Measurements from ENCODE around the gene GLT1D1. TPM values are rescaled to one million over a fixed set of nuclear protein-coding genes. Genes with fewer than 3 reads are reported as not detected.

GLT1D1 gene
- total RNA-seq, 1 experiment from 2014 or later, result not detected

DNA sequence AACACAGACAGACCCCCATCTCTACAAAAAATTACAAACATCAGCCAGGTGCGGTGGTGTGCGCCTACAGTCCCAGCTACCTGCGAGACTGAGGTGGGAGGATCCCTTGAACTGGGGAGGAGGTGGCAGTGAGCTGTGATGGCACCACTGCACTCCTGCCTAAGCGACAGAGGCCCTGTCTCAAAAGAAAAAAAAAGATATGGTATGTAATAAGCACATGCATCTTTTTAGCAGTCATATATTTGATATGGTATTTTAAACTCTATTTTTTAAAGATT, 36.7 kb upstream of the GLT1D1 start:
- Histone ChIP-seq H3K9me3 (ENCODE audit: control insufficient read depth in 1 of 2, insufficient read depth in 1 of 2, low read depth in 1 of 2, low read length in 2 of 2) (no peaks in the 10 kb centered on the region), H3K4me1 (ENCODE audit: control insufficient read depth in 1 of 2, insufficient read depth in 2 of 2, low read length in 2 of 2) (no peaks in the 10 kb centered on the region), H3K4me3 (replicated peaks in 1 of 2; ENCODE audit: low read depth in 1 of 2, low read length in 2 of 2) (no peak overlapping the region), H4K20me1 (ENCODE audit: insufficient read depth) (no peaks in the 10 kb centered on the region), H3K27ac (ENCODE audit: low read depth, low read length) (no peak overlapping the region), H3K27me3 (ENCODE audit: insufficient read depth, low read length) (no peaks in the 10 kb centered on the region), H3K9ac (ENCODE audit: low read length) (no peak overlapping the region), H3K4me2 (ENCODE audit: low read length) (no peak overlapping the region), H3K9me2 (ENCODE audit: insufficient read depth) (no peaks in the 10 kb centered on the region), H2AFZ (ENCODE audit: low read depth, low read length, poor library complexity, severe bottlenecking) (no peak overlapping the region), H3K79me2 (ENCODE audit: insufficient read depth, low read length) (peaks cover 100% of the 10 kb centered on the region), H3K36me3 (ENCODE audit: control insufficient read depth in 1 of 2, insufficient read depth in 2 of 2, low read length in 2 of 2) (peaks cover 5 to 14% of the 10 kb centered on the region in 2 experiments; a peak in 2 of 4 replicates)
- TF ChIP-seq, protein P1, sequence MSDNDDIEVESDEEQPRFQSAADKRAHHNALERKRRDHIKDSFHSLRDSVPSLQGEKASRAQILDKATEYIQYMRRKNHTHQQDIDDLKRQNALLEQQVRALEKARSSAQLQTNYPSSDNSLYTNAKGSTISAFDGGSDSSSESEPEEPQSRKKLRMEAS (IDR thresholded peaks at IDR 0.05), result no peak
- TF ChIP-seq RAD21 (IDR thresholded peaks at IDR 0.05; ENCODE audit: low read depth) (no peak), POLR2A (IDR thresholded peaks at IDR 0.05; ENCODE audit: borderline replicate concordance, extremely low read depth, insufficient read depth, insufficient read length) (no peak), TCF7L2 (IDR thresholded peaks at IDR 0.05; ENCODE audit: borderline replicate concordance, extremely low read depth, insufficient read depth, insufficient read length) (no peak), EGR1 (IDR thresholded peaks at IDR 0.05; ENCODE audit: low read depth) (no peak), JUND (IDR thresholded peaks at IDR 0.05) (no peak), CEBPB (IDR thresholded peaks at IDR 0.05; ENCODE audit: low read depth) (no peak), ZNF274 (IDR thresholded peaks at IDR 0.05; ENCODE audit: low read depth, low read length) (no peak)
- TF ChIP-seq, protein P2, sequence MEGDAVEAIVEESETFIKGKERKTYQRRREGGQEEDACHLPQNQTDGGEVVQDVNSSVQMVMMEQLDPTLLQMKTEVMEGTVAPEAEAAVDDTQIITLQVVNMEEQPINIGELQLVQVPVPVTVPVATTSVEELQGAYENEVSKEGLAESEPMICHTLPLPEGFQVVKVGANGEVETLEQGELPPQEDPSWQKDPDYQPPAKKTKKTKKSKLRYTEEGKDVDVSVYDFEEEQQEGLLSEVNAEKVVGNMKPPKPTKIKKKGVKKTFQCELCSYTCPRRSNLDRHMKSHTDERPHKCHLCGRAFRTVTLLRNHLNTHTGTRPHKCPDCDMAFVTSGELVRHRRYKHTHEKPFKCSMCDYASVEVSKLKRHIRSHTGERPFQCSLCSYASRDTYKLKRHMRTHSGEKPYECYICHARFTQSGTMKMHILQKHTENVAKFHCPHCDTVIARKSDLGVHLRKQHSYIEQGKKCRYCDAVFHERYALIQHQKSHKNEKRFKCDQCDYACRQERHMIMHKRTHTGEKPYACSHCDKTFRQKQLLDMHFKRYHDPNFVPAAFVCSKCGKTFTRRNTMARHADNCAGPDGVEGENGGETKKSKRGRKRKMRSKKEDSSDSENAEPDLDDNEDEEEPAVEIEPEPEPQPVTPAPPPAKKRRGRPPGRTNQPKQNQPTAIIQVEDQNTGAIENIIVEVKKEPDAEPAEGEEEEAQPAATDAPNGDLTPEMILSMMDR (IDR thresholded peaks at IDR 0.05 in 2 of 3, conservative IDR thresholded peaks at IDR 0.05 in 1 of 3; ENCODE audit: borderline replicate concordance in 1 of 3, insufficient read depth in 1 of 3, low read depth in 2 of 3, low read length in 2 of 3), result no peak
- TF ChIP-seq, protein P3, sequence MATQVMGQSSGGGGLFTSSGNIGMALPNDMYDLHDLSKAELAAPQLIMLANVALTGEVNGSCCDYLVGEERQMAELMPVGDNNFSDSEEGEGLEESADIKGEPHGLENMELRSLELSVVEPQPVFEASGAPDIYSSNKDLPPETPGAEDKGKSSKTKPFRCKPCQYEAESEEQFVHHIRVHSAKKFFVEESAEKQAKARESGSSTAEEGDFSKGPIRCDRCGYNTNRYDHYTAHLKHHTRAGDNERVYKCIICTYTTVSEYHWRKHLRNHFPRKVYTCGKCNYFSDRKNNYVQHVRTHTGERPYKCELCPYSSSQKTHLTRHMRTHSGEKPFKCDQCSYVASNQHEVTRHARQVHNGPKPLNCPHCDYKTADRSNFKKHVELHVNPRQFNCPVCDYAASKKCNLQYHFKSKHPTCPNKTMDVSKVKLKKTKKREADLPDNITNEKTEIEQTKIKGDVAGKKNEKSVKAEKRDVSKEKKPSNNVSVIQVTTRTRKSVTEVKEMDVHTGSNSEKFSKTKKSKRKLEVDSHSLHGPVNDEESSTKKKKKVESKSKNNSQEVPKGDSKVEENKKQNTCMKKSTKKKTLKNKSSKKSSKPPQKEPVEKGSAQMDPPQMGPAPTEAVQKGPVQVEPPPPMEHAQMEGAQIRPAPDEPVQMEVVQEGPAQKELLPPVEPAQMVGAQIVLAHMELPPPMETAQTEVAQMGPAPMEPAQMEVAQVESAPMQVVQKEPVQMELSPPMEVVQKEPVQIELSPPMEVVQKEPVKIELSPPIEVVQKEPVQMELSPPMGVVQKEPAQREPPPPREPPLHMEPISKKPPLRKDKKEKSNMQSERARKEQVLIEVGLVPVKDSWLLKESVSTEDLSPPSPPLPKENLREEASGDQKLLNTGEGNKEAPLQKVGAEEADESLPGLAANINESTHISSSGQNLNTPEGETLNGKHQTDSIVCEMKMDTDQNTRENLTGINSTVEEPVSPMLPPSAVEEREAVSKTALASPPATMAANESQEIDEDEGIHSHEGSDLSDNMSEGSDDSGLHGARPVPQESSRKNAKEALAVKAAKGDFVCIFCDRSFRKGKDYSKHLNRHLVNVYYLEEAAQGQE (IDR thresholded peaks at IDR 0.05; ENCODE audit: low read depth), result no peak
- POLR2A ChIA-PET, result no interaction called here
- CTCF ChIA-PET, result no interaction called here
- intact Hi-C loops (cut with micrococcal nuclease), result no loop called here
- RAD21 ChIA-PET (ENCODE audit: low non-redundant PET in 1 of 2, low total read pairs in 2 of 2, uncharacterized antibody in 2 of 2, unreplicated experiment in 2 of 2), result no interaction called here
- no peak for ATAC-seq
- no peak for DNase-seq (ENCODE audit: low read depth, low spot score)
- no TSS peak for BruUV-seq (replicated peaks)
